H1 (cell line): ENCODE results near the gene SCN7A. TPM values are rescaled to one million over a fixed set of nuclear protein-coding genes. Genes with fewer than 3 reads are reported as not detected.

Source experiments
- POLR2A ChIP-seq, 2 experiments: IDR thresholded peaks; 1 replicate in 1 of 2; 2 replicates in 1 of 2; pipeline ENCODE4 v1.6.1; 2011; ENCODE audit warnings: low read depth in 2 of 2, low read length in 2 of 2, mild to moderate bottlenecking in 2 of 2; ENCODE audit errors: control extremely low read depth in 1 of 2
- polyA plus RNA-seq, 7 experiments: library from polyadenylated mRNA; depleted of rRNA in 3 of 7; stranded (reverse) in 5 of 7; unstranded in 2 of 7; fragments of >200 nt in 5 of 7; fragments of 200-250 nt in 2 of 7; gene quantifications; 1 replicate in 5 of 7; 2 replicates in 1 of 7; 4 replicates in 1 of 7; pipeline versions ENCODE4 v1.2.1 to v1.2.3, GENCODE V29; 2011 to 2013; ENCODE audit warnings: missing spikeins in 2 of 7, mixed read lengths in 2 of 7
- total RNA-seq: library from RNA; stranded (reverse); fragmentation: NEBNext Ultra II Directional; extraction: Animal tissue kit (Norgen Biotek cat#: 25700); gene quantifications from 2 replicates; pipeline ENCODE4 v1.2.1, GENCODE V29; 2021

SCN7A gene
- total and polyA plus RNA-seq, 2 of the 8 experiments (the other 6 are each of a cell fraction or from before 2014, with no cell fraction given) = 0.09 to 0.19 TPM

DNA sequence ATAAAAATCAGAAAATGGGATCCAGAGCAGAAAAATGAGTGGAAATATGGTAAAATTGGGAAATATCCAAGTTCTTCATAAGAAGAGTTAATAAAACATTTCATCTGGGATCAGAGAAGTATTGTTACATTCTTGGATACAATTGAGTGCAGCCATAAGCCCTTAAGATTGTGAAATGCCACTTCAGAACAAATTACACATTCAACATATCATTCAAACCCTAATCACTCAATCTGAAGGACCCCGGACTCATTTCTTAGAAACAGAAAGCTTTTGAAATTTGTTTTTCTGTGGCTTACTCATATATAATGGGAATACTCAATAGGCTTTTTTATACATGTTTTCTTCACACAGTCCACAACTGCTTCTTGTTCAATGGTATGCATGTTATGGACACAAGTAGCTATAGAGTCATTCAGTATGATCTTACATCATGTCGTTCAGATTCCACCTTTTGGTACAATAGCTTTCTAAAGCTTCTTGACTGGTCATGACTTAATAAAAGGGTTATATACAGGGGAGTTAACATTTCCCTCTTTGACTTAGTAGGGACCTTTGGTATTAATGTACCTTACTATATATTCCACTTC, 39.9 kb downstream of the SCN7A start (continued):
- TF ChIP-seq POLR2A (IDR thresholded peaks at IDR 0.05; ENCODE audit: control extremely low read depth in 1 of 2, low read depth in 2 of 2, low read length in 2 of 2) = no peak
